H9 (cell line): ENCODE data around the gene WIPI1. TPM values are rescaled to one million over a fixed set of nuclear protein-coding genes. Genes with fewer than 3 reads are reported as not detected.

Experiments used
- DNase-seq: peaks from one replicate; pipeline ENCODE4 v3.0.0-alpha.2; 2017
- H2AFZ ChIP-seq: one replicate; pipeline ENCODE4 v1.6.1; 2013; ENCODE audit warnings: mild to moderate bottlenecking, low read length, control low read depth, moderate library complexity
- H2AK5ac ChIP-seq: 2 replicates; pipeline ENCODE4 v1.6.1; 2013; ENCODE audit warnings: low read length, control low read depth, mixed read lengths; ENCODE audit not compliant: insufficient read length
- H2BK120ac ChIP-seq: one replicate; pipeline ENCODE4 v1.6.1; 2013; ENCODE audit warnings: low read depth, mild to moderate bottlenecking, low read length, control low read depth, inconsistent platforms; ENCODE audit not compliant: poor library complexity, severe bottlenecking
- H2BK12ac ChIP-seq: 2 replicates; pipeline ENCODE4 v1.6.1; 2013; ENCODE audit warnings: low read length, control low read depth, mixed read lengths, low read depth; ENCODE audit not compliant: insufficient read length
- H2BK15ac ChIP-seq: 2 replicates; pipeline ENCODE4 v1.6.1; 2013; ENCODE audit warnings: low read depth, low read length, control low read depth
- H2BK20ac ChIP-seq: one replicate; pipeline ENCODE4 v1.6.1; 2013; ENCODE audit warnings: low read depth, mild to moderate bottlenecking, low read length, control low read depth, inconsistent platforms; ENCODE audit not compliant: poor library complexity, severe bottlenecking
- H2BK5ac ChIP-seq: 2 replicates; pipeline ENCODE4 v1.6.1; 2013; ENCODE audit warnings: low read length, control low read depth, mixed read lengths; ENCODE audit not compliant: insufficient read length
- H3K14ac ChIP-seq: 2 replicates; pipeline ENCODE4 v1.6.1; 2013; ENCODE audit warnings: low read length, control low read depth; ENCODE audit not compliant: insufficient read depth
- H3K18ac ChIP-seq: 2 replicates; pipeline ENCODE4 v1.6.1; 2013; ENCODE audit warnings: low read depth, mild to moderate bottlenecking, mixed read lengths, low read length, control low read depth; ENCODE audit not compliant: insufficient read length
- H3K23ac ChIP-seq: 2 replicates; pipeline ENCODE4 v1.6.1; 2013; ENCODE audit warnings: low read length, control low read depth, mixed read lengths, low read depth; ENCODE audit not compliant: insufficient read length
- H3K23me2 ChIP-seq: 2 replicates; pipeline ENCODE4 v1.6.1; 2013; ENCODE audit warnings: low read depth, mild to moderate bottlenecking, mixed read lengths, low read length, control low read depth; ENCODE audit not compliant: insufficient read length, poor library complexity, severe bottlenecking
- H3K27ac ChIP-seq: 2 replicates; pipeline ENCODE4 v1.5.1; 2013; ENCODE audit warnings: low read length, control low read depth, mixed read lengths, low read depth; ENCODE audit not compliant: insufficient read length
- H3K27me3 ChIP-seq: 2 replicates; pipeline ENCODE4 v1.6.1; 2013; ENCODE audit warnings: low read length, control low read depth, inconsistent platforms; ENCODE audit not compliant: insufficient read depth
- H3K4ac ChIP-seq: 2 replicates; pipeline ENCODE4 v1.6.1; 2013; ENCODE audit warnings: low read depth, mild to moderate bottlenecking, control low read depth, inconsistent platforms, low read length, moderate library complexity
- H3K4me1 ChIP-seq: 2 replicates; pipeline ENCODE4 v1.6.1; 2013; ENCODE audit warnings: low read length, control low read depth, inconsistent platforms; ENCODE audit not compliant: insufficient read depth
- H3K4me2 ChIP-seq: 2 replicates; pipeline ENCODE4 v1.6.1; 2013; ENCODE audit warnings: low read length, control low read depth, mixed read lengths; ENCODE audit not compliant: insufficient read length, insufficient read depth
- H3K56ac ChIP-seq: 2 replicates; pipeline ENCODE4 v1.6.1; 2013; ENCODE audit warnings: low read depth, mild to moderate bottlenecking, mixed read lengths, low read length, control low read depth; ENCODE audit not compliant: insufficient read length
- H3K79me1 ChIP-seq: 2 replicates; pipeline ENCODE4 v1.6.1; 2013; ENCODE audit warnings: low read depth, mild to moderate bottlenecking, moderate library complexity, low read length, control low read depth, inconsistent platforms; ENCODE audit not compliant: insufficient read depth, poor library complexity, severe bottlenecking
- H3K79me2 ChIP-seq: 2 replicates; pipeline ENCODE4 v1.6.1; 2013; ENCODE audit warnings: low read length, control low read depth, inconsistent platforms; ENCODE audit not compliant: insufficient read depth
- H3K9ac ChIP-seq: 2 replicates; pipeline ENCODE4 v1.6.1; 2013; ENCODE audit warnings: low read length, control low read depth, mixed read lengths; ENCODE audit not compliant: insufficient read length; ENCODE audit errors: extremely low read depth
- H3K9me3 ChIP-seq: one replicate; pipeline ENCODE4 v1.6.1; 2013; ENCODE audit warnings: low read depth, low read length, inconsistent platforms; ENCODE audit not compliant: control insufficient read depth
- H3T11ph ChIP-seq: one replicate; pipeline ENCODE4 v1.6.1; 2013; ENCODE audit warnings: mild to moderate bottlenecking, low read length, control low read depth, inconsistent platforms
- H4K20me1 ChIP-seq: one replicate; pipeline ENCODE4 v1.6.1; 2013; ENCODE audit not compliant: control insufficient read depth, insufficient read length, insufficient read depth
- H4K5ac ChIP-seq: 2 replicates; pipeline ENCODE4 v1.6.1; 2013; ENCODE audit warnings: low read depth, mild to moderate bottlenecking, mixed read lengths, low read length, control low read depth; ENCODE audit not compliant: insufficient read length
- H4K8ac ChIP-seq: replicated peaks from 2 replicates; pipeline ENCODE4 v1.6.1; 2013; ENCODE audit warnings: low read length, control low read depth, mixed read lengths, low read depth; ENCODE audit not compliant: insufficient read length
- H4K91ac ChIP-seq: 2 replicates; pipeline ENCODE4 v1.6.1; 2013; ENCODE audit warnings: low read depth, mild to moderate bottlenecking, moderate library complexity, mixed read lengths, low read length, control low read depth; ENCODE audit not compliant: insufficient read length
- H3K27ac Mint-ChIP-seq, 3 experiments: 2 replicates in 2 of 3; 3 replicates in 1 of 3; pipeline ENCODE4 v1.8.0; 2020 to 2021; ENCODE audit warnings: mixed read lengths in 3 of 3, mild to moderate bottlenecking in 1 of 3, moderate library complexity in 1 of 3
- H3K27me3 Mint-ChIP-seq: 2 replicates; pipeline ENCODE4 v1.8.0; 2021; ENCODE audit warnings: low read depth, mild to moderate bottlenecking, moderate library complexity, mixed read lengths
- H3K36me3 Mint-ChIP-seq, 3 experiments: 2 replicates in 2 of 3; 3 replicates in 1 of 3; pipeline ENCODE4 v1.8.0; 2020 to 2021; ENCODE audit warnings: low read depth in 3 of 3, mixed read lengths in 3 of 3; ENCODE audit not compliant: insufficient read depth in 1 of 3
- H3K4me1 Mint-ChIP-seq, 2 experiments: 2 replicates each; pipeline ENCODE4 v1.8.0; 2020; ENCODE audit warnings: mixed read lengths in 2 of 2
- H3K4me3 Mint-ChIP-seq, 2 experiments: 2 replicates in 1 of 2; 3 replicates in 1 of 2; pipeline ENCODE4 v1.8.0; 2020 to 2021; ENCODE audit warnings: mild to moderate bottlenecking in 2 of 2, mixed read lengths in 2 of 2, moderate library complexity in 1 of 2
- H3K9me3 Mint-ChIP-seq, 2 experiments: 2 replicates in 1 of 2; 3 replicates in 1 of 2; pipeline ENCODE4 v1.8.0; 2020; ENCODE audit warnings: mild to moderate bottlenecking in 2 of 2, mixed read lengths in 2 of 2, moderate library complexity in 1 of 2
- WGBS: extraction: QIAGEN DNeasy Blood & Tissue Kit; methylation state at CpG from one replicate; pipeline ENCODE4 v1.1.7; 2013; ENCODE audit warnings: missing lambda C conversion rate, low lambda C conversion rate, mixed read lengths; ENCODE audit not compliant: insufficient read length; ENCODE audit errors: extremely low coverage; 5-methylcytosine and 5-hydroxymethylcytosine counted together
- total RNA-seq: library from RNA; stranded (reverse); gene quantifications from 2 replicates; pipeline ENCODE4 v1.2.1, GENCODE V29; 2021
- TF ChIP-seq, protein P1 (sequence below): fragments of 200-600 bp; sonication (generic); conservative IDR thresholded peaks from 3 replicates; pipeline ENCODE4 v1.8.0; 2021; ENCODE audit warnings: antibody characterized with exemption, mild to moderate bottlenecking

WIPI1 gene
- total RNA-seq, 1 experiment from 2014 or later: 15.4 TPM

DNA sequence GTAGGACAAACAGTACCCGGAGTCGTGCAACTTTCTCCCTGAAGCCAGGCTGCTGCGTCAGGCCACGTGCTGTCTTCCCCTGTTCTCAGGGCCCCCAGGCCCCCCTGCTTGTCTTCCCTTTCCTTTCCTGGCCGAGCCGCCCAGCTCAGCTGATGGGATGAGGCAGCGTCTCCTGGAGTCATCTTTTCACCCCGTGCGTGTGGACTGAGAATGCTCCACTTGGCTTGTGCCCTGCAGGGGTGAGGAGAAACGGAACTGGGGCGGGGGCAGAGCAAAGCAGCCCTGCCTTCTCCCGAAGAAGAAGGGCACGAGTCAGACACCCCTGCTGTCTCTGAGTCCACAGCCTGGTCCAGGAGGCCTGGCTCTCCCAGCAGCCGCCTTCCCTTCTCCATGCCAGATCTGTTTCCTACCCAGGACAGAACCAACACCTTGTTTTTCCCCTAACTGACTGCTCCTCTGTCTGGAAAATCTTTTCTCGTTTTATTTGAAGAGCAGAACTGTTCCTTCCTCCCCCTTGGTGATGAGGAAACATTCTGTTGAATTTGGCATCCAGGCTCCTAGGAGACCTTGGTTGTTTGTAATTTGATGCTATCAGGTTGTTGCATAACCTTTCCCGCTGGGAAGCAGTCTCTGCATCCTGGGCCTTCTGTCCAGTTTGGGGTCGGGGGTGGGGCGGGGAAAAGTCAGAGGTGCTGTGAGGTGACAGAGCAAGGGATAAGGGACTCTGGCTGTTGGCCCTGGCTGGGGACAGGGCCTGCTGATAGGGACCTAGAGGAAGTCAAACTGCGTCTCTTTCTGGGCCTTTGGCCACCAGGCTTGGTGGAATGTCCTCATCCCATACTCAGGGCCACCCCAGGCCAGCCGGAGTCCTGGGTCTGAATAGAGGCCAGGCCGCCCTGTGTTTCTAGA is 78.8 kb downstream of the WIPI1 start:
- Histone ChIP-seq H3K4me1 (peaks cover 2% of the 10 kb centered on the region; the same call in 1 of the 2 replicates), H3K18ac (peak overlapping the region; percentile 5), H4K5ac (no peak overlapping the region), H3K4ac (no peak overlapping the region), H2BK12ac (no peak overlapping the region), H3K79me2 (no peaks in the 10 kb centered on the region), H3K56ac (no peak overlapping the region), H2BK15ac (no peak overlapping the region), H2BK5ac (no peak overlapping the region), H3K23ac (no peak overlapping the region), H3T11ph (no peak overlapping the region), H3K23me2 (no peaks in the 10 kb centered on the region), H2AK5ac (no peak overlapping the region), H2BK20ac (no peak overlapping the region), H4K20me1 (no peaks in the 10 kb centered on the region), H4K8ac (no peak overlapping the region), H3K27me3 (no peaks in the 10 kb centered on the region), H3K4me2 (peak overlapping the region; percentile 15), H3K79me1 (no peaks in the 10 kb centered on the region), H3K14ac (peak overlapping the region; percentile 51), H3K9ac (no peak overlapping the region), H3K27ac (no peak overlapping the region), H2BK120ac (no peak overlapping the region), H2AFZ (no peak overlapping the region), H3K9me3 (no peaks in the 10 kb centered on the region), H4K91ac (no peak overlapping the region)
- no CpG with 5 or more reads among the region's 21 CpGs for WGBS
- Mint-ChIP-seq H3K9me3 (no peaks in the 10 kb centered on the region), H3K27ac (peak overlapping the region; percentile 71 to 89 (median 82)), H3K4me3 (peak overlapping the region; percentile 21 to 38; a peak in 3 of 5 replicates), H3K4me1 (peaks cover 21 to 26% of the 10 kb centered on the region in 2 experiments), H3K36me3 (no peaks in the 10 kb centered on the region; a peak in 1 of 7 replicates), H3K27me3 (peaks cover 3% of the 10 kb centered on the region)
- DNase-seq: peak; percentile 66
- TF ChIP-seq, protein P1, sequence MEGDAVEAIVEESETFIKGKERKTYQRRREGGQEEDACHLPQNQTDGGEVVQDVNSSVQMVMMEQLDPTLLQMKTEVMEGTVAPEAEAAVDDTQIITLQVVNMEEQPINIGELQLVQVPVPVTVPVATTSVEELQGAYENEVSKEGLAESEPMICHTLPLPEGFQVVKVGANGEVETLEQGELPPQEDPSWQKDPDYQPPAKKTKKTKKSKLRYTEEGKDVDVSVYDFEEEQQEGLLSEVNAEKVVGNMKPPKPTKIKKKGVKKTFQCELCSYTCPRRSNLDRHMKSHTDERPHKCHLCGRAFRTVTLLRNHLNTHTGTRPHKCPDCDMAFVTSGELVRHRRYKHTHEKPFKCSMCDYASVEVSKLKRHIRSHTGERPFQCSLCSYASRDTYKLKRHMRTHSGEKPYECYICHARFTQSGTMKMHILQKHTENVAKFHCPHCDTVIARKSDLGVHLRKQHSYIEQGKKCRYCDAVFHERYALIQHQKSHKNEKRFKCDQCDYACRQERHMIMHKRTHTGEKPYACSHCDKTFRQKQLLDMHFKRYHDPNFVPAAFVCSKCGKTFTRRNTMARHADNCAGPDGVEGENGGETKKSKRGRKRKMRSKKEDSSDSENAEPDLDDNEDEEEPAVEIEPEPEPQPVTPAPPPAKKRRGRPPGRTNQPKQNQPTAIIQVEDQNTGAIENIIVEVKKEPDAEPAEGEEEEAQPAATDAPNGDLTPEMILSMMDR: no peak
